GM12873 (cell line): ENCODE data around the gene CADPS.

Experiments
- CTCF ChIP-seq: IDR thresholded peaks from 2 replicates; pipeline ENCODE4 v1.5.1; 2012; ENCODE audit warnings: low read depth, mild to moderate bottlenecking, moderate library complexity, low read length, control low read depth; ENCODE audit not compliant: insufficient read depth; ENCODE audit errors: missing control alignments

CADPS gene

GRCh38 chr3:62793946-62794345, 81.3 kb downstream of the CADPS start:
- TF ChIP-seq CTCF: no peak

- no peak for TF ChIP-seq CTCF
Observed at GRCh38 chr3:62785384-62785783, 89.8 kb downstream of the CADPS start.

- no peak for TF ChIP-seq CTCF
Observed at GRCh38 chr3:62781121-62781520, 94.1 kb downstream of the CADPS start.

GRCh38 chr3:62777674-62778073, 97.5 kb downstream of the CADPS start:
- no peak for TF ChIP-seq CTCF

GRCh38 chr3:62777130-62777529, 98.1 kb downstream of the CADPS start:
- TF ChIP-seq CTCF: no peak

- TF ChIP-seq CTCF: no peak
Observed at GRCh38 chr3:62774221-62774620, 101.0 kb downstream of the CADPS start.

- TF ChIP-seq CTCF: no peak
Observed at GRCh38 chr3:62771331-62772072, 103.7 kb downstream of the CADPS start.
